Measurements from ENCODE around the gene CANX. TPM values are rescaled to one million over a fixed set of nuclear protein-coding genes. Genes with fewer than 3 reads are reported as not detected.

CANX gene
- total RNA-seq, 3 donors from 2014 or later (not counting 1 experiment from before 2014, with no cell fraction given) = 233 to 291 (median 260) TPM

DNA sequence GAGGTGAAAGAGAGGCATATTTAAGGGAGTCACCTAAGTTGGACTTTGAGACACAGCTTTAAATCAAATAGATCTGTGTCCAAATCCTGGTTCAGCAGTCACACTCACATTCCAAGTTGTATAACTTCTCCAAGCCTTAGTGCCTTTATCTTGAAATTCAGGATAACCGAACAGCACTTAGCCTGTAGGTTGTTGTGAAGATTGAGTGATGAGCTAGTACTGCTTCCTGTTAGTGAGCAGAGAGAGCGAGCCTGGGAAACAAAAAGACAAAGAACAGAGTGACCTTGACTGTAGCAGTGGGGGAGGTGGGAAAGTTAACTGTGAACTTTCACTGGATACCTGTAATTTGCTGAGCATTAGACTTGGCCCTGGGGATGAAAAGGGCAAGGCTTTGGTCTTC is 56.3 kb downstream of the CANX start:
- Histone ChIP-seq H3K36me3 (ENCODE audit: control insufficient read depth, insufficient read depth, low read length) (peaks cover 5% of the 10 kb centered on the region), H3K4me3 (ENCODE audit: low read length) (no peak overlapping the region), H3K27ac (ENCODE audit: low read length) (no peak overlapping the region), H3K27me3 (ENCODE audit: control insufficient read depth, insufficient read depth, low read length) (no peaks in the 10 kb centered on the region), H3K4me1 (ENCODE audit: control insufficient read depth, insufficient read depth, low read length) (peaks cover 20% of the 10 kb centered on the region), H3K9me3 (ENCODE audit: control insufficient read depth, insufficient read depth, low read length) (no peaks in the 10 kb centered on the region)
- intact Hi-C loops (cut with micrococcal nuclease) = no loop called here
- DNase-seq (no peak), ATAC-seq (peak in 1 of 3 donors; percentile 55)
- H3K27ac Mint-ChIP-seq = peak overlapping the region; percentile 3 to 72
- H3K36me3 Mint-ChIP-seq = no peaks in the 10 kb centered on the region
- no peak overlapping the region for H3K4me3 Mint-ChIP-seq
- no peaks in the 10 kb centered on the region for H3K27me3 Mint-ChIP-seq (ENCODE audit: low read depth in 2 of 2)
- peaks cover 48 to 49% of the 10 kb centered on the region in 2 donors for H3K4me1 Mint-ChIP-seq
- WGBS (ENCODE audit: insufficient coverage) = 54% methylated on average over 2 of the region's 2 CpGs
- TF ChIP-seq, protein P1, sequence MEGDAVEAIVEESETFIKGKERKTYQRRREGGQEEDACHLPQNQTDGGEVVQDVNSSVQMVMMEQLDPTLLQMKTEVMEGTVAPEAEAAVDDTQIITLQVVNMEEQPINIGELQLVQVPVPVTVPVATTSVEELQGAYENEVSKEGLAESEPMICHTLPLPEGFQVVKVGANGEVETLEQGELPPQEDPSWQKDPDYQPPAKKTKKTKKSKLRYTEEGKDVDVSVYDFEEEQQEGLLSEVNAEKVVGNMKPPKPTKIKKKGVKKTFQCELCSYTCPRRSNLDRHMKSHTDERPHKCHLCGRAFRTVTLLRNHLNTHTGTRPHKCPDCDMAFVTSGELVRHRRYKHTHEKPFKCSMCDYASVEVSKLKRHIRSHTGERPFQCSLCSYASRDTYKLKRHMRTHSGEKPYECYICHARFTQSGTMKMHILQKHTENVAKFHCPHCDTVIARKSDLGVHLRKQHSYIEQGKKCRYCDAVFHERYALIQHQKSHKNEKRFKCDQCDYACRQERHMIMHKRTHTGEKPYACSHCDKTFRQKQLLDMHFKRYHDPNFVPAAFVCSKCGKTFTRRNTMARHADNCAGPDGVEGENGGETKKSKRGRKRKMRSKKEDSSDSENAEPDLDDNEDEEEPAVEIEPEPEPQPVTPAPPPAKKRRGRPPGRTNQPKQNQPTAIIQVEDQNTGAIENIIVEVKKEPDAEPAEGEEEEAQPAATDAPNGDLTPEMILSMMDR (IDR thresholded peaks at IDR 0.05) = no peak
- no peaks in the 10 kb centered on the region for H3K9me3 Mint-ChIP-seq

DNA sequence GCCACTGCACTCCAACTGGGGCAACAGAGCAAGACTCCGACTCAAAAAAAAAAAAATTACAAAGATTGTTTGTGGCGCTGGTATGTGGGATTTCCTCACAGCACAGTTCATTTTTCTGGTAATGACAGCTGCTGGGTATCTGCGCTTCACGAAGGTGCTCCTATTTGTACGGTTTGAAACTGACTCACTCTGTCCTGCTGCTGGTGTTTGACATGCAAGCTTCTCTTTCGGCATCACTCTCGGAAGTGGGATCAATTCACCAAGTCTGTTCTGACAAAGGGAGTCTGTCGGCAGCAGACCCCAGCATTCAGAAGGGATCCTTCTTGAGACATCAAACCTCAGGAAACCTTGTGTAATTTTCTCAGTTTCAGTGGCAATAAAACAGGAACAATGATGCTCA is 60.2 kb downstream of the CANX start:
- Histone ChIP-seq H3K9me3 (ENCODE audit: control insufficient read depth, insufficient read depth, low read length) (no peaks in the 10 kb centered on the region), H3K4me3 (ENCODE audit: low read length) (no peak overlapping the region), H3K27me3 (ENCODE audit: control insufficient read depth, insufficient read depth, low read length) (no peaks in the 10 kb centered on the region), H3K27ac (ENCODE audit: low read length) (no peak overlapping the region), H3K4me1 (ENCODE audit: control insufficient read depth, insufficient read depth, low read length) (peaks cover 32% of the 10 kb centered on the region), H3K36me3 (ENCODE audit: control insufficient read depth, insufficient read depth, low read length) (no peaks in the 10 kb centered on the region)
- ATAC-seq (no peak), DNase-seq (no peak)
- Mint-ChIP-seq H3K36me3 (no peaks in the 10 kb centered on the region), H3K9me3 (no peaks in the 10 kb centered on the region), H3K27ac (peak overlapping the region; percentile 7 to 71), H3K4me3 (no peak overlapping the region), H3K4me1 (peaks cover 60 to 67% of the 10 kb centered on the region in 2 donors), H3K27me3 (ENCODE audit: low read depth in 2 of 2) (no peaks in the 10 kb centered on the region)
- TF ChIP-seq, protein P1 (IDR thresholded peaks at IDR 0.05) = no peak
- 87% methylated on average over 8 of the region's 8 CpGs for WGBS (ENCODE audit: insufficient coverage)
- intact Hi-C loops (cut with micrococcal nuclease) = no loop called here

GRCh38 chr5:179759581-179760551 is 61.1 kb downstream of the CANX start:
- DNase-seq (no peak), ATAC-seq (no peak)
- TF ChIP-seq, protein P1 (IDR thresholded peaks at IDR 0.05) = no peak
- WGBS (ENCODE audit: insufficient coverage) = 86% methylated on average over 9 of the region's 9 CpGs
- H3K4me3 ChIP-seq (ENCODE audit: low read length) = no peak overlapping the region
- H3K9me3 ChIP-seq (ENCODE audit: control insufficient read depth, insufficient read depth, low read length) = no peaks in the 10 kb centered on the region
- Mint-ChIP-seq H3K36me3 (no peaks in the 10 kb centered on the region), H3K4me1 (peaks cover 54 to 62% of the 10 kb centered on the region in 2 donors), H3K27me3 (ENCODE audit: low read depth in 2 of 2) (no peaks in the 10 kb centered on the region), H3K27ac (peak overlapping the region; percentile 7 to 71), H3K4me3 (no peak overlapping the region), H3K9me3 (no peaks in the 10 kb centered on the region)
- no peaks in the 10 kb centered on the region for H3K27me3 ChIP-seq (ENCODE audit: control insufficient read depth, insufficient read depth, low read length)
- H3K36me3 ChIP-seq (ENCODE audit: control insufficient read depth, insufficient read depth, low read length) = no peaks in the 10 kb centered on the region
- H3K4me1 ChIP-seq (ENCODE audit: control insufficient read depth, insufficient read depth, low read length) = peaks cover 27% of the 10 kb centered on the region
- intact Hi-C loops (cut with micrococcal nuclease) = no loop called here
- H3K27ac ChIP-seq (ENCODE audit: low read length) = no peak overlapping the region

Data from natural killer cell (primary cell).